ENCODE data around the gene NECAP2. TPM values are rescaled to one million over a fixed set of nuclear protein-coding genes. Genes with fewer than 3 reads are reported as not detected.
"Not testable (repeated sequence)": the region's sequence is repeated elsewhere in the genome, so short reads cannot be mapped to it uniquely, and the experiment has no call there.

Gene NECAP2
- total and polyA plus RNA-seq, 10 of the 15 experiments (the other 5 are each of a cell fraction or from before 2014, with no cell fraction given) = 16.3 to 98.0 (median 57.4) TPM

DNA sequence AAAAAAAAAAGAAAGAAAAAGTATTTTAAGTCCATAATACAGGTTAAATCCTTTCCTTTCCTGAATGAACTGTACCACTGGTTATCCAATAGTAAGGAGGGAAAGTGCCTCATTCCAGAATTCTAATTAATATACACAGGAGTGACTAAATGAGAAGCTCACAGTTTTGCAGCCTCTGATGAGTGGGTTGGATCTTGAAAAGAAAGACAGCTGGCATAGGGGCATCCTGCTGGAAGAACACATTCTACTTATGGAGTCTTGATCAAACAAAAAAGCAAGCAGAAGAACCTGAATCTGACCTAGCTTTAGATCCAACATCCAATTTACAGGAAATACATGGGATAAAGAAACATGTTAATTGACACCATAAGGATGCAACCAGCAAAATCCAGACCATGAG lies 46.5 kb downstream of the NECAP2 start:
- FAIRE-seq; H3K4me2 ChIP-seq (ENCODE audit: control insufficient read depth, insufficient read depth); H3K4me1 ChIP-seq (ENCODE audit: control insufficient read depth, insufficient read depth, low read length); H2AFZ ChIP-seq (ENCODE audit: control insufficient read depth, low read depth, low read length); H3K36me3 ChIP-seq (ENCODE audit: control insufficient read depth in 2 of 2, insufficient read depth in 2 of 2, low read length in 1 of 2); in situ Hi-C loops (cut with MboI); ATAC-seq; H3K27ac ChIP-seq (ENCODE audit: control insufficient read depth, insufficient read depth); H3K9ac ChIP-seq (ENCODE audit: control insufficient read depth, insufficient read depth, low read length); RAD21 ChIA-PET (ENCODE audit: unreplicated experiment); H3K9me3 ChIP-seq (replicated peaks; ENCODE audit: control insufficient read depth, insufficient read depth, low read length); CTCF ChIA-PET; H3K27me3 ChIP-seq (replicated peaks in 1 of 2; ENCODE audit: control insufficient read depth in 2 of 2, insufficient read depth in 2 of 2, low read length in 1 of 2); POLR2A ChIA-PET; intact Hi-C loops (cut with micrococcal nuclease; ENCODE audit: unreplicated experiment); DNase-seq (ENCODE audit: low read depth, low spot score); H3K79me2 ChIP-seq (ENCODE audit: control insufficient read depth, insufficient read depth, low read length); H4K20me1 ChIP-seq (ENCODE audit: control insufficient read depth, insufficient read depth); H3K4me3 ChIP-seq; BruUV-seq (replicated peaks); SMC1A ChIA-PET (ENCODE audit: uncharacterized antibody, unreplicated experiment): not testable (repeated sequence)

DNA sequence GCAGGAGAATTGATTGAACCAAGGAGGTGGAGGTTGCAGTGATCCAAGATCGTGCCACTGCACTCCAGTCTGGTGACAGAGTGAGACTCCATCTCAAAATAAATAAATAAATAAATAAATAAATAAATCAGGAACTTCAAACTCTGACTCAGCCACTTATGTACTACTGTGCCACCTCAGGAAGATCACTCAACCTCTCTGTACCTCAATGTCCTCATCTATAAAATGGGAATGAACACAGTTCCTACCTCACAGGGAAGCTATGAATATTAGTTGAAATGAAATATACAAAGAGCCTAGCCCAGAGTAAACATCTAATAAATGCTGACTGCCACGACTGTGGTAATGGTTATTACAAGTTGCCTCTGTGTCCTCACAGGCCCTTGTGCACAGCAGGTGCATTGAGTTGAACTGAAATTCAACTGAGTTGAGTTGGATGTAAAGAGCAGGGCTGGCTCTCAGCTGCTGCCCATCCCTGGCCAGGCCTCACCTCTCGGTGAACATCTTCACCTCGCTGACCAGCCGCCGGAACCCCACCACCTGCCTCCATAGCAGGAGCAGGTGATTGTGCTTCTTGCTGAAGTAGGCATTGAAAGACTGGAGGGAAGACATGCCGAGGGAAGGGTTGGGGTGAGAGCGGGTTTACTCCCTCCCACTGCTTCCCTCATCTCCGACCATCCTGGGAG lies 48.8 kb downstream of the NECAP2 start:
- DNase-seq (ENCODE audit: low read depth, low spot score); POLR2A ChIA-PET; H3K9me3 ChIP-seq (replicated peaks; ENCODE audit: control insufficient read depth, insufficient read depth, low read length); CTCF ChIA-PET; H3K36me3 ChIP-seq (ENCODE audit: control insufficient read depth in 2 of 2, insufficient read depth in 2 of 2, low read length in 1 of 2); intact Hi-C loops (cut with micrococcal nuclease; ENCODE audit: unreplicated experiment); H3K4me3 ChIP-seq; H3K27ac ChIP-seq (ENCODE audit: control insufficient read depth, insufficient read depth); H3K27me3 ChIP-seq (replicated peaks in 1 of 2; ENCODE audit: control insufficient read depth in 2 of 2, insufficient read depth in 2 of 2, low read length in 1 of 2); FAIRE-seq; BruUV-seq (replicated peaks); H3K9ac ChIP-seq (ENCODE audit: control insufficient read depth, insufficient read depth, low read length); H3K4me1 ChIP-seq (ENCODE audit: control insufficient read depth, insufficient read depth, low read length); H3K79me2 ChIP-seq (ENCODE audit: control insufficient read depth, insufficient read depth, low read length); H3K4me2 ChIP-seq (ENCODE audit: control insufficient read depth, insufficient read depth); H2AFZ ChIP-seq (ENCODE audit: control insufficient read depth, low read depth, low read length); H4K20me1 ChIP-seq (ENCODE audit: control insufficient read depth, insufficient read depth); in situ Hi-C loops (cut with MboI); RAD21 ChIA-PET (ENCODE audit: unreplicated experiment); ATAC-seq: not testable (repeated sequence)
- WGBS (ENCODE audit: insufficient coverage, insufficient replicate concordance, low lambda C conversion rate, missing lambda C conversion rate) = 76% methylated on average over 9 of the region's 9 CpGs
- SMC1A ChIA-PET (ENCODE audit: uncharacterized antibody, unreplicated experiment) = interaction anchor here (1.1 kb wide), 1 partner anchor 42 kb away, joined by 3 read pairs; no protein-coding TSS in a partner anchor

All from GM12878 (cell line).